Ishikawa (cell line): ENCODE results near the gene APOA5.
A peak's percentile ranks its signal among the peaks of the same experiment; 100 is the strongest.

Source experiments
- CEBPB ChIP-seq: IDR thresholded peaks from 2 replicates; pipeline ENCODE4 v1.6.1; 2012
- RAD21 ChIP-seq: IDR thresholded peaks from 2 replicates; pipeline ENCODE4 v1.6.1; 2012; ENCODE audit warnings: low read depth
- TF ChIP-seq, protein P1 (sequence below): IDR thresholded peaks from 2 replicates; pipeline ENCODE4 v1.6.1; 2012
- TF ChIP-seq, protein P2 (sequence below): IDR thresholded peaks from 2 replicates; pipeline ENCODE4 v1.6.1; 2012

DNA sequence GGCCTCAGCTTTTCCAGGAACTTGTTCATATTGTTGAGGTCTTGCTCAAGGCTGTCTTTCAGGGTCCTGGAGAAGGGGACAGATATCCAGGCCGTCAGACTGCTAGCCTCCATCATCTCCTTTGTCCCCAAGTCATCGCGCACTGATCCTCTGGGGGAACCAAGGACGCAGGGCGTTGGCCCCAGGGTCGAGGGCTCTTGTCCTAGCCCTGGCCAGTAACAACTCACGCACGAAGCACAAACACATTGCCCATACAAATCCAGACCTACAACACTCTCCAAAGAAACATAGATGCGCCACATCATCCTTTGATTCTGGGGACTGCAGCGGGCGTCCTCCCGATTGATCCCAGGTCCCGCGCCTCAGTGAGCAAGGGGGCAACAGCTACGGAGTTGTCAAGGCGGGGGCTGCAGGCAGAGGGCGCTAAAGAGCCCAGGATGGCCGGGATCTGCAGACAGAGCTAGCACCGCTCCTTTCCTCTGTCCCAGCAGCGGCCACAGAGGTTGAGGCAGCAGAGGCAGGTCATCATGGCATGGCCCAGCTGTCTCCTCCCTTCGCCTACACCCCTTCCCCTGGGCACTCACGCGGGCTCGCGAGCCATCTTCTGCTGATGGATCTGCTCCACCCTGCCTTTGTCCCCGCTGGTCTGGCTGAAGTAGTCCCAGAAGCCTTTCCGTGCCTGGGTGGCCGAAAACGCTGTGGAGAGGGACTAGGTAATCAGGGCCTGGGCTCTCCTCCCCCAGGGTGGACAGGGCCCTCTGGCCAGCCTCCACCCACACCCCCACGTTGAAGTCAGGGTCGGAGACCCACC lies 472 bp downstream of the APOA5 start:
- TF ChIP-seq, protein P1, sequence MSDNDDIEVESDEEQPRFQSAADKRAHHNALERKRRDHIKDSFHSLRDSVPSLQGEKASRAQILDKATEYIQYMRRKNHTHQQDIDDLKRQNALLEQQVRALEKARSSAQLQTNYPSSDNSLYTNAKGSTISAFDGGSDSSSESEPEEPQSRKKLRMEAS, result no peak
- TF ChIP-seq RAD21, result peak; percentile 79
- no peak for TF ChIP-seq CEBPB
- TF ChIP-seq, protein P2, sequence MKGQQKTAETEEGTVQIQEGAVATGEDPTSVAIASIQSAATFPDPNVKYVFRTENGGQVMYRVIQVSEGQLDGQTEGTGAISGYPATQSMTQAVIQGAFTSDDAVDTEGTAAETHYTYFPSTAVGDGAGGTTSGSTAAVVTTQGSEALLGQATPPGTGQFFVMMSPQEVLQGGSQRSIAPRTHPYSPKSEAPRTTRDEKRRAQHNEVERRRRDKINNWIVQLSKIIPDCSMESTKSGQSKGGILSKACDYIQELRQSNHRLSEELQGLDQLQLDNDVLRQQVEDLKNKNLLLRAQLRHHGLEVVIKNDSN, result no peak
